IMR-90 (cell line): Measurements from ENCODE around the gene RWDD1. TPM values are rescaled to one million over a fixed set of nuclear protein-coding genes. Genes with fewer than 3 reads are reported as not detected.

Experiments used
- ATAC-seq: fragments of 200-7000 bp; cut with Tn5 transposase; 2 replicates; pipeline ENCODE4 v1.9.1; 2020; ENCODE audit warnings: low read depth, mild to moderate bottlenecking, moderate library complexity
- BruUV-seq: library from RNA; stranded (reverse); fragments of 400-500 nt; replicated peaks from 2 replicates; lab custom pipeline; 2021; lab: Mats Ljungman, UMichigan
- CTCF ChIA-PET: fragments of 300-600 bp; formaldehyde crosslinking; extraction: SDS; loops from one replicate; lab custom pipeline; 2021; ENCODE audit warnings: antibody characterized with exemption; lab: Yijun Ruan, JAX
- POLR2A ChIA-PET: fragments of 300-600 bp; sonication (Branson Sonifier 250); formaldehyde crosslinking; loops from one replicate; lab custom pipeline; 2022; ENCODE audit warnings: antibody characterized with exemption; ENCODE audit not compliant: unreplicated experiment; lab: Charles Lee
- DNase-seq: peaks from one replicate; pipeline ENCODE4 v3.0.0; 2013
- H2AFZ ChIP-seq: replicated peaks from 2 replicates; pipeline ENCODE3; 2013; ENCODE audit warnings: low read length, mild to moderate bottlenecking; ENCODE audit not compliant: poor library complexity
- H2AK5ac ChIP-seq: 2 replicates; pipeline ENCODE4 v1.6.1; 2013; ENCODE audit warnings: low read depth, low read length, inconsistent platforms
- H2AK9ac ChIP-seq: replicated peaks from 2 replicates; pipeline ENCODE3; 2013; ENCODE audit warnings: mild to moderate bottlenecking, low read depth, low read length, moderate library complexity; ENCODE audit not compliant: poor library complexity
- H2BK120ac ChIP-seq: 2 replicates; pipeline ENCODE4 v1.6.1; 2013; ENCODE audit warnings: low read depth, low read length, inconsistent platforms
- H2BK15ac ChIP-seq: 3 replicates; pipeline ENCODE4 v1.6.1; 2013; ENCODE audit warnings: low read depth, low read length, inconsistent platforms
- H2BK20ac ChIP-seq: 2 replicates; pipeline ENCODE4 v1.6.1; 2013; ENCODE audit warnings: low read depth, mild to moderate bottlenecking, inconsistent platforms, low read length, moderate library complexity
- H2BK5ac ChIP-seq: 2 replicates; pipeline ENCODE4 v1.6.1; 2013; ENCODE audit warnings: mild to moderate bottlenecking, low read depth, low read length, inconsistent platforms; ENCODE audit not compliant: poor library complexity, severe bottlenecking
- H3K14ac ChIP-seq: replicated peaks from 2 replicates; pipeline ENCODE4 v1.6.1; 2013; ENCODE audit warnings: low read depth, low read length, inconsistent platforms
- H3K18ac ChIP-seq: 2 replicates; pipeline ENCODE4 v1.6.1; 2013; ENCODE audit warnings: low read depth, low read length, control low read depth
- H3K23ac ChIP-seq: 2 replicates; pipeline ENCODE4 v1.6.1; 2013; ENCODE audit warnings: low read depth, low read length, inconsistent platforms
- H3K27ac ChIP-seq: 2 replicates; pipeline ENCODE4 v1.5.1; 2013; ENCODE audit warnings: mild to moderate bottlenecking, control low read depth, low read length; ENCODE audit not compliant: insufficient read depth
- H3K27me3 ChIP-seq: 2 replicates; pipeline ENCODE4 v1.6.1; 2013; ENCODE audit warnings: low read length; ENCODE audit not compliant: control insufficient read depth, insufficient read depth
- H3K36me3 ChIP-seq: 2 replicates; pipeline ENCODE4 v1.6.1; 2013; ENCODE audit warnings: low read length, mixed read lengths; ENCODE audit not compliant: control insufficient read depth, insufficient read depth
- H3K4ac ChIP-seq: 2 replicates; pipeline ENCODE4 v1.6.1; 2013; ENCODE audit warnings: low read depth, low read length, inconsistent platforms
- H3K4me1 ChIP-seq: 2 replicates; pipeline ENCODE4 v1.6.1; 2013; ENCODE audit warnings: low read length, mixed read lengths; ENCODE audit not compliant: control insufficient read depth, insufficient read depth
- H3K4me2 ChIP-seq: 2 replicates; pipeline ENCODE4 v1.6.1; 2013; ENCODE audit warnings: low read depth, mild to moderate bottlenecking, control low read depth, low read length, moderate library complexity
- H3K4me3 ChIP-seq: 2 replicates; pipeline ENCODE4 v1.5.1; 2013; ENCODE audit warnings: low read depth, mild to moderate bottlenecking, control low read depth, low read length, moderate library complexity; ENCODE audit not compliant: insufficient read depth
- H3K56ac ChIP-seq: 2 replicates; pipeline ENCODE4 v1.6.1; 2013; ENCODE audit warnings: low read length, inconsistent platforms; ENCODE audit not compliant: insufficient read depth; ENCODE audit errors: extremely low read depth
- H3K79me1 ChIP-seq, 2 experiments: 2 replicates each; pipeline ENCODE4 v1.6.1; 2013; ENCODE audit warnings: low read length in 2 of 2, inconsistent platforms in 1 of 2, low read depth in 1 of 2
- H3K9ac ChIP-seq: 2 replicates; pipeline ENCODE4 v1.6.1; 2013; ENCODE audit warnings: low read depth, low read length, control low read depth
- H3K9me1 ChIP-seq: 2 replicates; pipeline ENCODE4 v1.6.1; 2013; ENCODE audit warnings: low read length, inconsistent platforms; ENCODE audit not compliant: insufficient read depth
- H3K9me3 ChIP-seq: 2 replicates; pipeline ENCODE4 v1.6.1; 2013; ENCODE audit warnings: low read length; ENCODE audit not compliant: control insufficient read depth, insufficient read depth
- H4K20me1 ChIP-seq: 2 replicates; pipeline ENCODE4 v1.6.1; 2013; ENCODE audit warnings: low read length, inconsistent platforms; ENCODE audit not compliant: insufficient read depth
- H4K5ac ChIP-seq: 2 replicates; pipeline ENCODE4 v1.6.1; 2013; ENCODE audit warnings: mild to moderate bottlenecking, low read depth, low read length, control low read depth
- H4K8ac ChIP-seq, 2 experiments: 2 replicates each; pipeline ENCODE4 v1.6.1; 2013; ENCODE audit warnings: low read depth in 2 of 2, low read length in 2 of 2, control low read depth in 1 of 2, inconsistent platforms in 1 of 2
- H4K91ac ChIP-seq: 2 replicates; pipeline ENCODE4 v1.6.1; 2013; ENCODE audit warnings: low read depth, low read length, inconsistent platforms; ENCODE audit not compliant: insufficient read depth
- BHLHE40 ChIP-seq: fragments of 150-350 bp; IDR thresholded peaks from 2 replicates; pipeline ENCODE4 v1.6.1; 2016; ENCODE audit warnings: mild to moderate bottlenecking, low read depth, low read length
- CEBPB ChIP-seq: IDR thresholded peaks from 2 replicates; pipeline ENCODE4 v1.6.1; 2012; ENCODE audit warnings: low read depth, low read length, improper control_type of control experiment
- CHD1 ChIP-seq: IDR thresholded peaks from 2 replicates; pipeline ENCODE4 v1.6.1; 2012; ENCODE audit warnings: low read depth, low read length, improper control_type of control experiment
- CTCF ChIP-seq: conservative IDR thresholded peaks from 2 replicates; pipeline ENCODE4 v1.5.1; 2012; ENCODE audit warnings: mild to moderate bottlenecking, low read depth, low read length, improper control_type of control experiment
- ELK1 ChIP-seq: fragments of 150-350 bp; IDR thresholded peaks from 2 replicates; pipeline ENCODE4 v1.6.1; 2016; ENCODE audit warnings: low read depth, mild to moderate bottlenecking, low read length, moderate library complexity, borderline replicate concordance
- FOS ChIP-seq: fragments of 150-350 bp; IDR thresholded peaks from 2 replicates; pipeline ENCODE4 v1.6.1; 2016; ENCODE audit warnings: low read depth, low read length
- MAFK ChIP-seq: IDR thresholded peaks from 2 replicates; pipeline ENCODE4 v1.6.1; 2012; ENCODE audit warnings: low read depth, low read length, improper control_type of control experiment
- MAZ ChIP-seq: IDR thresholded peaks from 2 replicates; pipeline ENCODE4 v1.6.1; 2012; ENCODE audit warnings: low read depth, mild to moderate bottlenecking, low read length, improper control_type of control experiment, moderate library complexity, borderline replicate concordance
- MXI1 ChIP-seq: IDR thresholded peaks from 2 replicates; pipeline ENCODE4 v1.6.1; 2012; ENCODE audit warnings: low read depth, mild to moderate bottlenecking, low read length, moderate library complexity, borderline replicate concordance
- NFE2L2 ChIP-seq: fragments of 150-350 bp; IDR thresholded peaks from 2 replicates; pipeline ENCODE4 v1.6.1; 2016; ENCODE audit warnings: low read depth, mild to moderate bottlenecking, low read length
- POLR2A ChIP-seq: IDR thresholded peaks from 2 replicates; pipeline ENCODE4 v1.6.1; 2012; ENCODE audit warnings: mild to moderate bottlenecking, low read depth, low read length
- RAD21 ChIP-seq: IDR thresholded peaks from 2 replicates; pipeline ENCODE4 v1.6.1; 2012; ENCODE audit warnings: low read length, improper control_type of control experiment
- RCOR1 ChIP-seq: IDR thresholded peaks from 2 replicates; pipeline ENCODE4 v1.6.1; 2012; ENCODE audit warnings: mild to moderate bottlenecking, low read length, improper control_type of control experiment; ENCODE audit not compliant: insufficient replicate concordance
- RFX5 ChIP-seq: IDR thresholded peaks from 2 replicates; pipeline ENCODE4 v1.8.0; 2012; ENCODE audit warnings: low read depth, mild to moderate bottlenecking, low read length, moderate library complexity
- SMC3 ChIP-seq: fragments of 150-350 bp; IDR thresholded peaks from 2 replicates; pipeline ENCODE4 v1.6.1; 2016; ENCODE audit warnings: low read depth, mild to moderate bottlenecking, antibody characterized with exemption, low read length, moderate library complexity
- USF2 ChIP-seq: fragments of 150-350 bp; IDR thresholded peaks from 2 replicates; pipeline ENCODE4 v1.6.1; 2017; ENCODE audit warnings: mild to moderate bottlenecking, antibody characterized with exemption, low read length, low read depth
- WGBS, 2 experiments: methylation state at CpG; one replicate each; pipeline versions ENCODE4 v1.1.5 to v1.1.7; 2013; ENCODE audit warnings: missing lambda C conversion rate in 2 of 2; ENCODE audit not compliant: insufficient read length in 1 of 2; ENCODE audit errors: extremely low coverage in 2 of 2; 5-methylcytosine and 5-hydroxymethylcytosine counted together
- dilution Hi-C: fragments of 300-500 bp; cut with HindIII; formaldehyde crosslinking; loops from one replicate; pipeline ENCODE4 v1.14.3; 2018; ENCODE audit warnings: low sequenced_read_pairs; ENCODE audit not compliant: unreplicated experiment
- in situ Hi-C: fragments of 300-500 bp; cut with MboI; formaldehyde crosslinking; loops from 3 replicates; pipeline ENCODE4 v1.14.3; 2019; ENCODE audit warnings: low sequenced_read_pairs, inconsistent platforms, mixed read lengths
- intact Hi-C: fragments of 100-400 bp; cut with micrococcal nuclease; formaldehyde crosslinking; loops from 2 replicates; pipeline ENCODE4 v1.10.0; 2022
- polyA plus RNA-seq, 3 experiments: library from polyadenylated mRNA; depleted of rRNA; stranded (reverse); fragments of >200 nt; gene quantifications; 2 replicates each; pipeline ENCODE4 v1.2.3, GENCODE V29; 2012; ENCODE audit warnings: low replicate concordance in 1 of 3
- total RNA-seq: library from RNA; depleted of rRNA; stranded (reverse); fragments of >200 nt; gene quantifications from 2 replicates; pipeline ENCODE4 v1.2.3, GENCODE V29; 2012

Gene RWDD1
- total and polyA plus RNA-seq, 2 of the 4 experiments (the other 2 are of a cell fraction), result 23.6 to 92.8 TPM

- no peak for DNase-seq
These were observed 52.9 kb downstream of the RWDD1 start for GRCh38 chr6:116624036-116624805.

More at GRCh38 chr6:116624036-116624805, 52.9 kb downstream of the RWDD1 start:
- Histone ChIP-seq H3K56ac (no peak overlapping the region), H2AK5ac (no peak overlapping the region), H3K4me1 (no peaks in the 10 kb centered on the region), H4K8ac (no peak overlapping the region), H4K5ac (no peak overlapping the region), H4K20me1 (no peaks in the 10 kb centered on the region), H2BK15ac (no peak overlapping the region), H3K4me3 (no peak overlapping the region), H2AFZ (no peak overlapping the region), H3K9me3 (no peaks in the 10 kb centered on the region), H3K36me3 (no peaks in the 10 kb centered on the region), H3K18ac (no peak overlapping the region), H4K91ac (no peak overlapping the region), H2BK120ac (no peak overlapping the region), H3K14ac (no peak overlapping the region), H3K4me2 (no peak overlapping the region), H3K9ac (no peak overlapping the region), H3K9me1 (no peaks in the 10 kb centered on the region), H2AK9ac (no peak overlapping the region), H3K23ac (no peak overlapping the region), H2BK5ac (no peak overlapping the region), H3K27ac (no peak overlapping the region), H2BK20ac (no peak overlapping the region), H3K27me3 (no peaks in the 10 kb centered on the region), H3K79me1 (no peaks in the 10 kb centered on the region), H3K4ac (no peak overlapping the region)
- TF ChIP-seq BHLHE40 (no peak), NFE2L2 (no peak), RCOR1 (no peak), CHD1 (no peak), CEBPB (no peak), RFX5 (no peak), POLR2A (no peak), SMC3 (no peak), RAD21 (no peak), FOS (no peak), USF2 (no peak), CTCF (no peak), MAFK (no peak), ELK1 (no peak), MAZ (no peak), MXI1 (no peak)
- no peak for ATAC-seq
- POLR2A ChIA-PET, result no interaction called here
- in situ Hi-C loops (no loop called here), intact Hi-C loops (no loop called here), dilution Hi-C loops (no loop called here)
- CTCF ChIA-PET, result no interaction called here
- no CpG with 5 or more reads among the region's 3 CpGs for WGBS, 2 experiments
- no TSS peak for BruUV-seq
